Lung (tissue), 12 donors: ENCODE data around the gene LYRM7. TPM values are rescaled to one million over a fixed set of nuclear protein-coding genes. Genes with fewer than 3 reads are reported as not detected.

ENCODE experiments used
- ATAC-seq: fragments of 200-7000 bp; cut with Tn5 transposase; one replicate; pipeline ENCODE4 v1.9.1; 2020; ENCODE audit warnings: moderate number of reproducible peaks; ENCODE audit not compliant: insufficient read depth, low FRiP score
- DNase-seq, 3 donors: peaks; one replicate each; pipeline ENCODE4 v3.0.0-alpha.2; 2013 to 2017
- H3K27ac ChIP-seq, 2 donors: one replicate each; pipeline ENCODE4 v1.5.1; 2013; ENCODE audit warnings: mild to moderate bottlenecking in 2 of 2, moderate library complexity in 2 of 2, control low read depth in 1 of 2, inconsistent platforms in 1 of 2, low read depth in 1 of 2, low read length in 1 of 2
- H3K27me3 ChIP-seq, 3 donors: one replicate each; pipeline ENCODE4 v1.5.1; 2013; ENCODE audit warnings: low read length in 2 of 3; ENCODE audit not compliant: control insufficient read depth in 3 of 3, insufficient read depth in 3 of 3
- H3K36me3 ChIP-seq, 4 donors: one replicate each; pipeline ENCODE4 v1.5.1; 2013; ENCODE audit warnings: low read length in 4 of 4, mild to moderate bottlenecking in 1 of 4, moderate library complexity in 1 of 4; ENCODE audit not compliant: control insufficient read depth in 4 of 4, insufficient read depth in 4 of 4
- H3K4me1 ChIP-seq, 5 donors: one replicate each; pipeline ENCODE4 v1.5.1; 2013; ENCODE audit warnings: low read length in 5 of 5, mild to moderate bottlenecking in 2 of 5, moderate library complexity in 1 of 5; ENCODE audit not compliant: control insufficient read depth in 5 of 5, insufficient read depth in 5 of 5
- H3K4me3 ChIP-seq: one replicate; pipeline ENCODE4 v1.5.1; 2013; ENCODE audit warnings: mild to moderate bottlenecking, control low read depth, moderate library complexity
- H3K9ac ChIP-seq, 2 donors: one replicate each; pipeline ENCODE4 v1.5.1; 2013; ENCODE audit warnings: low read length in 2 of 2, control low read depth in 1 of 2; ENCODE audit not compliant: insufficient read depth in 1 of 2
- H3K9me3 ChIP-seq, 4 donors: one replicate each; pipeline ENCODE4 v1.5.1; 2013; ENCODE audit warnings: low read length in 3 of 4, mild to moderate bottlenecking in 1 of 4, moderate library complexity in 1 of 4; ENCODE audit not compliant: control insufficient read depth in 4 of 4, insufficient read depth in 3 of 4
- WGBS, 2 donors: extraction: QIAGEN DNeasy Blood & Tissue Kit; methylation state at CpG; one replicate each; pipeline ENCODE4 v1.1.7; 2013; 5-methylcytosine and 5-hydroxymethylcytosine counted together
- polyA plus RNA-seq, 2 donors: library from polyadenylated mRNA; stranded (reverse); fragments of 200-250 nt; gene quantifications; one replicate each; pipeline ENCODE4 v1.2.1, GENCODE V29; 2013
- total RNA-seq, 2 donors: library from RNA; depleted of rRNA in 1 of 2; stranded (reverse); fragments of >200 nt in 1 of 2; gene quantifications; one replicate each; pipeline ENCODE4 v1.2.1, GENCODE V29; 2014 to 2021
- TF ChIP-seq, protein P1 (sequence below): IDR thresholded peaks from 2 replicates; pipeline ENCODE4 v1.5.1; 2012; ENCODE audit warnings: mild to moderate bottlenecking; ENCODE audit errors: control extremely low read depth, extremely low read depth
- donor health status: control.
- donor health status: control.
- donor health status: Bipolar disorder and iron deficiency.
- donor health status: healthy.
- donor health status: DM: yes; HTN: yes; CAD: no.

Gene LYRM7
- total and polyA plus RNA-seq, 4 donors = 3.1 to 10.9 (median 4.6) TPM

DNA sequence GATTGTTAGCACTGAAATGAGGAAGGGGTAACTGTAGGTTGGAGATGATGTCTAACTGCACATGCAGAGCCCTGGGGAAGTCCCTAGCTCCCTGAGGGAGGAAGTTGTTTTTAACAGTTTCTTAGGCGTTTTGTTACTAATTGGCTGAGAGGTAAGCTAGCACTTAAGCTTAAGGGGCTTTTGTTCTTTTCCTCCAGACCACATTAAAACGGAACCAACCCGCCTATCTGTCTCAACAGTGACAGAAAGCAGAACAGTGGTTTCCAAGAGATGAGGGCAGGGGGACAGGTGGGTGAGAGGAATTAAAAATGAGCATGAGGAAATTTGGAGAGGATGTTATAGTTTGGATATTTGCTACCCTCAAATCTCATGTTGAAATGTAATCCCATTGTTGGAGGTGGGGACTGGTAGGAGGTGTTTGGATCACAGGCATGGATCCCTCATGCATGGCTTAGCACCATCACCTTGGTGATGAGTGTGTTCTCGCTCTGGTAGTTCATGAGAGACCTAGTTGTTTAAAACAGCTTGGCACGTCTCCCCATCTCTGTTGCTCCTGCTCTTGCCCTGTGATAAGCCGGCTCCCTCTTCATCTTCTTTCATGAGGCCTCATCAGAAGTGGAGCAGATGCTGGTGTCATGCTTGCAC, 38.9 kb downstream of the LYRM7 start:
- no peak for DNase-seq
- Histone ChIP-seq H3K27ac (no peak overlapping the region), H3K9ac (no peak overlapping the region), H3K27me3 (no peaks in the 10 kb centered on the region), H3K9me3 (no peaks in the 10 kb centered on the region), H3K4me1 (no peaks in the 10 kb centered on the region), H3K4me3 (no peak overlapping the region), H3K36me3 (no peaks in the 10 kb centered on the region)
- ATAC-seq = peak; percentile 53
- WGBS, 2 donors = 21 to 39% methylated on average over 6 of the region's 6 CpGs
- TF ChIP-seq, protein P1, sequence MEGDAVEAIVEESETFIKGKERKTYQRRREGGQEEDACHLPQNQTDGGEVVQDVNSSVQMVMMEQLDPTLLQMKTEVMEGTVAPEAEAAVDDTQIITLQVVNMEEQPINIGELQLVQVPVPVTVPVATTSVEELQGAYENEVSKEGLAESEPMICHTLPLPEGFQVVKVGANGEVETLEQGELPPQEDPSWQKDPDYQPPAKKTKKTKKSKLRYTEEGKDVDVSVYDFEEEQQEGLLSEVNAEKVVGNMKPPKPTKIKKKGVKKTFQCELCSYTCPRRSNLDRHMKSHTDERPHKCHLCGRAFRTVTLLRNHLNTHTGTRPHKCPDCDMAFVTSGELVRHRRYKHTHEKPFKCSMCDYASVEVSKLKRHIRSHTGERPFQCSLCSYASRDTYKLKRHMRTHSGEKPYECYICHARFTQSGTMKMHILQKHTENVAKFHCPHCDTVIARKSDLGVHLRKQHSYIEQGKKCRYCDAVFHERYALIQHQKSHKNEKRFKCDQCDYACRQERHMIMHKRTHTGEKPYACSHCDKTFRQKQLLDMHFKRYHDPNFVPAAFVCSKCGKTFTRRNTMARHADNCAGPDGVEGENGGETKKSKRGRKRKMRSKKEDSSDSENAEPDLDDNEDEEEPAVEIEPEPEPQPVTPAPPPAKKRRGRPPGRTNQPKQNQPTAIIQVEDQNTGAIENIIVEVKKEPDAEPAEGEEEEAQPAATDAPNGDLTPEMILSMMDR = no peak

DNA sequence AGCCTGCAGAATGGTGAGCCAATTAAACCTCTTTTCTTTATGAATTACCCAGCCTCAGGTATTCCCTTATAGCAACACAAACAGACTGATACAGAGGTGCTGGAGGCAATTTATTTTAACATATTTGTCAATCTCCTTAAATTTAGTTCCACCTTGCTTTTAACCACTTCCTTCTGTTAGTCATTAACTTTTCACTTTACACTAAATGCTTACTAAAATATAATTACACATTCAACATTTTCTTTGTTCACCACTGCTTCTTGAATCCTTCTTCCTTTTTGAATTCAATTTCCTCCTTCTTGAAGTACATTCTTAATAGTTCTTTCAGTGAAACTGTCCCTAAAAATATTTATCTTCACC, 39.4 kb downstream of the LYRM7 start:
- Histone ChIP-seq H3K9ac (no peak overlapping the region), H3K4me3 (no peak overlapping the region), H3K9me3 (no peaks in the 10 kb centered on the region), H3K27me3 (no peaks in the 10 kb centered on the region), H3K36me3 (no peaks in the 10 kb centered on the region), H3K4me1 (no peaks in the 10 kb centered on the region), H3K27ac (no peak overlapping the region)
- TF ChIP-seq, protein P1 = no peak
- DNase-seq (no peak), ATAC-seq (no peak)

DNA sequence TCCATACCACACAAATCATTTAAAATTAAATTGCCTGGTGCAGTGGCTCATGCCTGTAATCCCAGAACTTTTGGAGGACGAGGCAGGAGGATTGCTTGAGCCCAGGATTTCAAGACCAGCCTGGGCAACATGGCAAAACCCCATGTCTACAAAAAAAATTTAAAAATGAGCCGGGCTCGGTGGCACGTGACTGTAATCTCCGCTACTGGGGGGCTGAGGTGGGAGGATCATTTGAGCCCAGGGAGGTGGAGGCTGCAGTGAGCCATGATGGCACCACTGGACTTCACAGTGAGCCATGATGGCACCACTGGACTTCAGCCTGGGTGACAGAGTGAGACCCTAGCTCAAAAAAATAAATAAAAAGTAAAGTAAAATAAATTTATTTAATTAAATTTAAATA, 40.9 kb downstream of the LYRM7 start:
- H3K27ac ChIP-seq = no peak overlapping the region
- DNase-seq (no peak), ATAC-seq (no peak)
- no peaks in the 10 kb centered on the region for H3K27me3 ChIP-seq
- no peak overlapping the region for H3K9ac ChIP-seq
- 94 to 97% methylated on average over 5 of the region's 5 CpGs for WGBS, 2 donors
- no peaks in the 10 kb centered on the region for H3K4me1 ChIP-seq
- H3K36me3 ChIP-seq = no peaks in the 10 kb centered on the region
- no peak overlapping the region for H3K4me3 ChIP-seq
- H3K9me3 ChIP-seq = no peaks in the 10 kb centered on the region
- TF ChIP-seq, protein P1 = no peak

DNA sequence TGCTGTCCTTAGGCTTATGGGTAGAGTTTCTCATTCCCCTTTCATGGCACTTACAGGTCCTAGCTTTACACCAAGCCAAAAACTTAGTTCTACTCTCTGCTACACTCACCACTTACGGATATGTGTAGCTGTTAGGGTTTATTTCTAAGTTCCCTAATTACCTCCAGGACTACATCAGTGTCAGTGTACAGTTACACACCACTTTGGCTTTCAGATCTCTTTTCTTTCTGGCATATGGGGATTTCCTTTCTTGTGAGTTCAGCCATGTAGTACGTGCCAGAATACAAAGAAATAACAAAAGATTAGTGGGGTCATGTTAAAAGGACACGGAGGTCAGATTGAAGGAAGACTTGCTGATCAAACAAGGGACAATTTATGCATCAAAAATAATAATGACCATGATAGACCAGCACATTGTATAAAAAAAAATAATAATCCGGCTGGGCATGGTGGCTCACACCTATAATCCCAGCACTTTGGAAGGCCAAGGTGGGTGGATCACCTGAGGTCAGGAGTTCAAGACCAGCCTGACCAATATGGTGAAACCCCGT, 41.8 kb downstream of the LYRM7 start:
- no peak overlapping the region for H3K9ac ChIP-seq
- no peaks in the 10 kb centered on the region for H3K27me3 ChIP-seq
- ATAC-seq (no peak), DNase-seq (no peak)
- TF ChIP-seq, protein P1 = no peak
- 69 to 73% methylated on average over 5 of the region's 5 CpGs for WGBS, 2 donors
- H3K4me1 ChIP-seq = no peaks in the 10 kb centered on the region
- H3K4me3 ChIP-seq = no peak overlapping the region
- H3K36me3 ChIP-seq = no peaks in the 10 kb centered on the region
- no peaks in the 10 kb centered on the region for H3K9me3 ChIP-seq
- no peak overlapping the region for H3K27ac ChIP-seq
